HepG2 (cell line): Measurements from ENCODE around the gene SAMD15. TPM values are rescaled to one million over a fixed set of nuclear protein-coding genes. Genes with fewer than 3 reads are reported as not detected.

Source experiments
- BRCA1 ChIP-seq: sonication (generic); formaldehyde crosslinking; IDR thresholded peaks from 2 replicates; pipeline ENCODE4 v1.4.0; 2020; ENCODE audit warnings: missing genetic modification reagents
- ESRRA ChIP-seq: sonication (generic); formaldehyde crosslinking; IDR thresholded peaks from 2 replicates; pipeline ENCODE4 v1.5.1; 2020; ENCODE audit warnings: mild to moderate bottlenecking, low read depth, missing genetic modification reagents
- GABPB1 ChIP-seq: IDR thresholded peaks from 2 replicates; pipeline ENCODE4 v1.6.1; 2016; ENCODE audit warnings: mild to moderate bottlenecking, missing genetic modification reagents, moderate library complexity, missing compliant biosample characterization
- NFKBIZ ChIP-seq: IDR thresholded peaks from 2 replicates; pipeline ENCODE4 v1.6.1; 2018; ENCODE audit warnings: missing genetic modification reagents, missing compliant biosample characterization
- PRPF4 ChIP-seq: fragments of 200-400 bp; formaldehyde crosslinking; IDR thresholded peaks from 2 replicates; pipeline ENCODE4 v1.6.1; 2016; ENCODE audit warnings: low read length, low read depth; ENCODE audit not compliant: poor library complexity, severe bottlenecking
- RXRB ChIP-seq: IDR thresholded peaks from 2 replicates; pipeline ENCODE4 v1.6.1; 2016; ENCODE audit warnings: borderline replicate concordance, missing genetic modification reagents, missing compliant biosample characterization
- SIN3B ChIP-seq: fragments of 150-350 bp; IDR thresholded peaks from 2 replicates; pipeline ENCODE4 v1.6.1; 2014; ENCODE audit warnings: low read length
- SMC3 ChIP-seq: IDR thresholded peaks from 2 replicates; pipeline ENCODE4 v1.6.1; 2011; ENCODE audit warnings: low read length, improper control_type of control experiment
- SPEN ChIP-seq: sonication (generic); formaldehyde crosslinking; IDR thresholded peaks from 2 replicates; pipeline ENCODE4 v1.5.1; 2020; ENCODE audit warnings: low read depth, mild to moderate bottlenecking, missing genetic modification reagents
- TRIM22 ChIP-seq: fragments of 450-650 bp; IDR thresholded peaks from 2 replicates; pipeline ENCODE4 v1.6.1; 2017
- ZMYM4 ChIP-seq: sonication (generic); formaldehyde crosslinking; IDR thresholded peaks from 2 replicates; pipeline ENCODE4 v1.8.1; 2023; ENCODE audit warnings: mild to moderate bottlenecking, missing genetic modification reagents
- ZNF10 ChIP-seq: sonication (generic); formaldehyde crosslinking; IDR thresholded peaks from 2 replicates; pipeline ENCODE4 v1.4.0; 2020; ENCODE audit warnings: mild to moderate bottlenecking, low read depth, missing genetic modification reagents, borderline replicate concordance
- ZNF260 ChIP-seq: sonication (generic); formaldehyde crosslinking; IDR thresholded peaks from 2 replicates; pipeline ENCODE4 v1.4.0; 2020; ENCODE audit warnings: missing genetic modification reagents, low read depth, mild to moderate bottlenecking, borderline replicate concordance
- ZNF296 ChIP-seq: sonication (generic); formaldehyde crosslinking; conservative IDR thresholded peaks from 2 replicates; pipeline ENCODE4 v1.5.0; 2020; ENCODE audit warnings: mild to moderate bottlenecking, missing genetic modification reagents
- ZNF317 ChIP-seq: sonication (generic); formaldehyde crosslinking; IDR thresholded peaks from 2 replicates; pipeline ENCODE4 v1.5.0; 2020; ENCODE audit warnings: mild to moderate bottlenecking, missing genetic modification reagents
- ZNF451 ChIP-seq: sonication (generic); formaldehyde crosslinking; IDR thresholded peaks from 2 replicates; pipeline ENCODE4 v1.5.0; 2020; ENCODE audit warnings: mild to moderate bottlenecking, missing genetic modification reagents
- ZNF501 ChIP-seq: sonication (generic); formaldehyde crosslinking; IDR thresholded peaks from 2 replicates; pipeline ENCODE4 v1.5.1; 2020; ENCODE audit warnings: mild to moderate bottlenecking, moderate library complexity, missing genetic modification reagents
- ZNF768 ChIP-seq: sonication (generic); formaldehyde crosslinking; IDR thresholded peaks from 2 replicates; pipeline ENCODE4 v1.4.0; 2020; ENCODE audit warnings: missing genetic modification reagents
- ZNF780A ChIP-seq: sonication (generic); formaldehyde crosslinking; IDR thresholded peaks from 2 replicates; pipeline ENCODE4 v1.8.0; 2022; ENCODE audit warnings: mild to moderate bottlenecking, missing genetic modification reagents, moderate library complexity
- polyA plus RNA-seq, 8 experiments: library from polyadenylated mRNA; depleted of rRNA in 3 of 8; stranded (reverse) in 7 of 8; unstranded in 1 of 8; fragments of >200 nt; fragmentation: Illumina TruSeq in 4 of 8; extraction: Trizol in 4 of 8; gene quantifications; 2 replicates each; pipeline versions ENCODE4 v1.2.1 to v1.2.3, GENCODE V29; 2011 to 2016; ENCODE audit warnings: low read depth in 4 of 8, missing spikeins in 1 of 8, mixed read lengths in 1 of 8; ENCODE audit not compliant: insufficient read depth in 1 of 8
- total RNA-seq, 5 experiments: library from RNA; depleted of rRNA; stranded (reverse); fragments of >200 nt; fragmentation: Illumina TruSeq; extraction: Trizol; gene quantifications; 2 replicates each; pipeline ENCODE4 v1.2.3, GENCODE V29; 2016; ENCODE audit warnings: low read depth in 1 of 5
- TF ChIP-seq, protein P1 (sequence below): sonication (generic); formaldehyde crosslinking; IDR thresholded peaks from 2 replicates; pipeline ENCODE4 v1.4.0; 2020; ENCODE audit warnings: missing genetic modification reagents
- TF ChIP-seq, protein P2 (sequence below): sonication (generic); formaldehyde crosslinking; IDR thresholded peaks from 2 replicates; pipeline ENCODE4 v1.5.0; 2020; ENCODE audit warnings: missing genetic modification reagents
- TF ChIP-seq, protein P3 (sequence below): IDR thresholded peaks from 2 replicates; pipeline ENCODE4 v1.6.1; 2016; ENCODE audit warnings: low read depth, borderline replicate concordance

SAMD15 gene
- total and polyA plus RNA-seq, 2 of the 13 experiments (the other 11 are each of a cell fraction or from before 2014, with no cell fraction given): 0.09 to 1.3 TPM

DNA sequence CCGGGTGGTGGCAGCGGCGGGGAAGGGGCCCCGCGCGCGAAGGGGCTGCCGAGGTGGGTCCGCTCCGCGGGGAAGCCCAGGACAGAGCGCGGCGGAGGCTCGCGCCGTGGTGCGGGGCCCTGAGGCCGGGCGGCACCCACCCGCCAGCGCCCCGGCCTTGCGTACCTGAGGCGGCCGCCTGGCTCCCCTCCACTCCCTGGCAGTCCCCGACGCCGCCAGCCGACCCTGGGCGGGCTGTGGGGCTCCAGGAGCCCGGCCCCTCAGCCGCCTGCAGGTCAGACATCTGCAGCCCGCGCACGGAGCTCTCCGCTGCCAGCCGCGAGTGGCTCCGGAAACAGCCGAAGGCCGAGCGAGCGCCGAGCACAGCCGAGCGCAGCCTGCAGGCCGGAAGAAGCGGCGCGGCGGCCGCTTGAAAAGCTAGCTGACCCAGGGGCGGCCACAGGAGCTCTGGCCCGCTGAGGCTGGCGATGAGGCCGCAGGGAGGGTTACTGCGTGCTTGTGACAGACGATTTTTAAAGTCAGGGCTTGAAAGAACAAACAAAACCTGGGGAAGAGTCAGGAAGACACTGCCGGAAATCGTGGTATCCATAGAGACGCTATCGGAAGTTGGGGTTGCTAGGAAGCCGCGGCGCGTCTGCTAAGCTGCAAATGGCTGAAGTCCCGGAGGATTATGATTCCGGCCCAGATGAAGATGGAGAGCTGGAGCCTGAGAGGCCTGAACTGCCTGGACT is at the start of gene SAMD15, which contains the start of gene TMED8 (continued):
- TF ChIP-seq ZNF10 (CRISPR knock-in tag) (no peak), ZNF317 (peak; percentile 75), ZNF260 (CRISPR knock-in tag) (no peak), ZNF768 (peak; percentile 37; the same call in 1 of the 2 replicates), BRCA1 (CRISPR knock-in tag) (no peak), ZNF780A (CRISPR knock-in tag) (no peak), RXRB (CRISPR knock-in tag) (0 out of 2 replicates have a peak, but pooled peaks have one; percentile 7), SPEN (CRISPR knock-in tag) (peak; percentile 25; the same call in 1 of the 2 replicates), SMC3 (no peak), ZMYM4 (CRISPR knock-in tag) (no peak), TRIM22 (no peak), ZNF501 (CRISPR knock-in tag) (peak; percentile 90), ESRRA (CRISPR knock-in tag) (0 out of 2 replicates have a peak, but pooled peaks have one; percentile 40), GABPB1 (CRISPR knock-in tag) (peak; percentile 93), ZNF451 (CRISPR knock-in tag) (peak; percentile 48; the same call in 1 of the 2 replicates), NFKBIZ (CRISPR knock-in tag) (peak; percentile 71; the same call in 1 of the 2 replicates), PRPF4 (no peak), ZNF296 (CRISPR knock-in tag) (no peak), SIN3B (peak; percentile 49; the same call in 1 of the 2 replicates)
- TF ChIP-seq, protein P1, sequence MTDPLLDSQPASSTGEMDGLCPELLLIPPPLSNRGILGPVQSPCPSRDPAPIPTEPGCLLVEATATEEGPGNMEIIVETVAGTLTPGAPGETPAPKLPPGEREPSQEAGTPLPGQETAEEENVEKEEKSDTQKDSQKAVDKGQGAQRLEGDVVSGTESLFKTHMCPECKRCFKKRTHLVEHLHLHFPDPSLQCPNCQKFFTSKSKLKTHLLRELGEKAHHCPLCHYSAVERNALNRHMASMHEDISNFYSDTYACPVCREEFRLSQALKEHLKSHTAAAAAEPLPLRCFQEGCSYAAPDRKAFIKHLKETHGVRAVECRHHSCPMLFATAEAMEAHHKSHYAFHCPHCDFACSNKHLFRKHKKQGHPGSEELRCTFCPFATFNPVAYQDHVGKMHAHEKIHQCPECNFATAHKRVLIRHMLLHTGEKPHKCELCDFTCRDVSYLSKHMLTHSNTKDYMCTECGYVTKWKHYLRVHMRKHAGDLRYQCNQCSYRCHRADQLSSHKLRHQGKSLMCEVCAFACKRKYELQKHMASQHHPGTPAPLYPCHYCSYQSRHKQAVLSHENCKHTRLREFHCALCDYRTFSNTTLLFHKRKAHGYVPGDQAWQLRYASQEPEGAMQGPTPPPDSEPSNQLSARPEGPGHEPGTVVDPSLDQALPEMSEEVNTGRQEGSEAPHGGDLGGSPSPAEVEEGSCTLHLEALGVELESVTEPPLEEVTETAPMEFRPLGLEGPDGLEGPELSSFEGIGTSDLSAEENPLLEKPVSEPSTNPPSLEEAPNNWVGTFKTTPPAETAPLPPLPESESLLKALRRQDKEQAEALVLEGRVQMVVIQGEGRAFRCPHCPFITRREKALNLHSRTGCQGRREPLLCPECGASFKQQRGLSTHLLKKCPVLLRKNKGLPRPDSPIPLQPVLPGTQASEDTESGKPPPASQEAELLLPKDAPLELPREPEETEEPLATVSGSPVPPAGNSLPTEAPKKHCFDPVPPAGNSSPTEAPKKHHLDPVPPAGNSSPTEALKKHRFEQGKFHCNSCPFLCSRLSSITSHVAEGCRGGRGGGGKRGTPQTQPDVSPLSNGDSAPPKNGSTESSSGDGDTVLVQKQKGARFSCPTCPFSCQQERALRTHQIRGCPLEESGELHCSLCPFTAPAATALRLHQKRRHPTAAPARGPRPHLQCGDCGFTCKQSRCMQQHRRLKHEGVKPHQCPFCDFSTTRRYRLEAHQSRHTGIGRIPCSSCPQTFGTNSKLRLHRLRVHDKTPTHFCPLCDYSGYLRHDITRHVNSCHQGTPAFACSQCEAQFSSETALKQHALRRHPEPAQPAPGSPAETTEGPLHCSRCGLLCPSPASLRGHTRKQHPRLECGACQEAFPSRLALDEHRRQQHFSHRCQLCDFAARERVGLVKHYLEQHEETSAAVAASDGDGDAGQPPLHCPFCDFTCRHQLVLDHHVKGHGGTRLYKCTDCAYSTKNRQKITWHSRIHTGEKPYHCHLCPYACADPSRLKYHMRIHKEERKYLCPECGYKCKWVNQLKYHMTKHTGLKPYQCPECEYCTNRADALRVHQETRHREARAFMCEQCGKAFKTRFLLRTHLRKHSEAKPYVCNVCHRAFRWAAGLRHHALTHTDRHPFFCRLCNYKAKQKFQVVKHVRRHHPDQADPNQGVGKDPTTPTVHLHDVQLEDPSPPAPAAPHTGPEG: 0 out of 2 replicates have a peak, but pooled peaks have one; percentile 49
- TF ChIP-seq, protein P2, sequence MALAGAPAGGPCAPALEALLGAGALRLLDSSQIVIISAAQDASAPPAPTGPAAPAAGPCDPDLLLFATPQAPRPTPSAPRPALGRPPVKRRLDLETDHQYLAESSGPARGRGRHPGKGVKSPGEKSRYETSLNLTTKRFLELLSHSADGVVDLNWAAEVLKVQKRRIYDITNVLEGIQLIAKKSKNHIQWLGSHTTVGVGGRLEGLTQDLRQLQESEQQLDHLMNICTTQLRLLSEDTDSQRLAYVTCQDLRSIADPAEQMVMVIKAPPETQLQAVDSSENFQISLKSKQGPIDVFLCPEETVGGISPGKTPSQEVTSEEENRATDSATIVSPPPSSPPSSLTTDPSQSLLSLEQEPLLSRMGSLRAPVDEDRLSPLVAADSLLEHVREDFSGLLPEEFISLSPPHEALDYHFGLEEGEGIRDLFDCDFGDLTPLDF (CRISPR knock-in tag): peak; percentile 59; the same call in 1 of the 2 replicates
- TF ChIP-seq, protein P3, sequence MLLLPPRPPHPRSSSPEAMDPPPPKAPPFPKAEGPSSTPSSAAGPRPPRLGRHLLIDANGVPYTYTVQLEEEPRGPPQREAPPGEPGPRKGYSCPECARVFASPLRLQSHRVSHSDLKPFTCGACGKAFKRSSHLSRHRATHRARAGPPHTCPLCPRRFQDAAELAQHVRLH (CRISPR knock-in tag): peak; percentile 60; the same call in 1 of the 2 replicates
